Measurements from ENCODE around the gene GLYATL1.

GLYATL1 gene

GRCh38 chr11:58919561-58919960 lies 19.7 kb upstream of the GLYATL1 start:
- Mint-ChIP-seq H3K4me1 (ENCODE audit: low read depth) (peaks cover 14% of the 10 kb centered on the region), H3K27ac (no peak overlapping the region), H3K9me3 (peaks cover 8% of the 10 kb centered on the region), H3K4me3 (no peak overlapping the region), H3K27me3 (no peaks in the 10 kb centered on the region), H3K36me3 (ENCODE audit: low read depth) (no peaks in the 10 kb centered on the region)

DNA sequence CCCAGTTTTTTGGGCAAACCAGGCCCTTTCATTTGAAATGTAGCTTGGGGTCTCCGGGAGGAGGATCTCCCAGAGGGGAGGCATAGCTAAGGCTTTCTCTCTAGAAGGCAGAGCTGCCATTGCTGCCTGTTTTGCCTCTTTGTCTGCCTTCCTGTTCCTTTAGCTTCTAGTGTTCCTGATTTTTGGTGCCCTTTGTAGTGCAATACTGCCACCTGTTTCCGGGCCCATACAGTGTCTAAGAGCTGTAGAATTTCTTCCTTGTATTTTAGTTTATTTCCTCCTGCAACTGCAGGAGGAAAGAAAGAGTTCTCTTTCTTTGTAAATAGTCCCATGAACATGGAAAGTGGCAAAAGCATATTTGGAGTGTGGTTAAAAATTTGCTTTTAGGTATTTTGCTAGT lies 19.3 kb upstream of the GLYATL1 start:
- Mint-ChIP-seq H3K4me1 (ENCODE audit: low read depth) (peaks cover 14% of the 10 kb centered on the region), H3K36me3 (ENCODE audit: low read depth) (no peaks in the 10 kb centered on the region), H3K27ac (no peak overlapping the region), H3K27me3 (no peaks in the 10 kb centered on the region), H3K4me3 (no peak overlapping the region), H3K9me3 (peaks cover 8% of the 10 kb centered on the region)

DNA sequence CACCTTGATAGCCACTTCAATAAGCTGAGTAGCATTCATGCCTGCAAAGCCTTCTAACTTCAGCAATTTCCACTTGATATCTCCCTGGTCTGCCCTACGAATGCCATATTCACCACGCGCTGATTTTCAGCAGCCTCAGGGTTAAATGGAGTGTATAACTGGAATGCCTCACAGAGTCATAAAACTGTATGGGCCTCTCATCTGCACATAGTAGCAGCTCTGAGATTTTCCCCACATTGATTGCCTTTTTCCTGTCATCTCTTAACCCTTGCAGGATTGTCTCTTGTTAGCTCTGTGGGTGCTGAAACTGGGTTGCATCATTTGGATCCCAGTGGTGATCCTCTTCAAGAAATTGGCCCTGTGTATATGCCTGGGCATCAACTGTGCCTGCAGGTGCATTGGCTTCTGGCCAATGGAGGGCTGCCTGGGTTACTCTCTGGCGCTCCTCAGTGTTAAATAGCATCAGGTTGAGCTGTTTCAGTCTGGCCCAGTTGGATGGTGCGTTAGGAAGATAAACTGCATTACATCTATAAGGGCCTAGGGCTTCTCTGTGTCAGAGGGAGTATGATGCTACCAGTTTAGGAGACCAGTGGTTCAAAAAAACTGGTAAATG lies 17.4 kb upstream of the GLYATL1 start:
- H3K36me3 Mint-ChIP-seq (ENCODE audit: low read depth), result no peaks in the 10 kb centered on the region
- H3K9me3 Mint-ChIP-seq, result peaks cover 8% of the 10 kb centered on the region
- peaks cover 14% of the 10 kb centered on the region for H3K4me1 Mint-ChIP-seq (ENCODE audit: low read depth)
- H3K4me3 Mint-ChIP-seq, result no peak overlapping the region
- H3K27ac Mint-ChIP-seq, result no peak overlapping the region
- no peaks in the 10 kb centered on the region for H3K27me3 Mint-ChIP-seq

DNA sequence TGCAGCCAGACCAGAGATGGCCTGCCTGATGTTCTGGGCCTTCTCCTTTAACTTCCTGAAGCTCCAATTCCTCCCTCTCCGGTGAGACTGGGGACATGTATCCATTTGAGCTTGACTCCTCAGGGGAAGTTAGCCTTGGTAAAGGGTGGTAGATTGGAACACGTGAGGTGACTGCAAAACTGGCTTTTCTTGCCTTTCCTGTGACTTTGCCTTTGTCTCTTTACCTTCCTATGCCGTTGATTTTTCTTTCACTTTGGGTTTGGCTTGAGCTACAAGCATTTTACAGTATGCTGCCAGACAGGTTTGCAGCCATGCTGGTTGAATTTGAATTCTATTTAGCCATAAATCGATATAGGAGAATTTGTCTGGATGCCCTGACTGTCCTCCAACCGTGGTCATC lies 16.8 kb upstream of the GLYATL1 start:
- H3K27ac Mint-ChIP-seq, result no peak overlapping the region
- H3K4me1 Mint-ChIP-seq (ENCODE audit: low read depth), result peaks cover 16% of the 10 kb centered on the region
- peaks cover 8% of the 10 kb centered on the region for H3K9me3 Mint-ChIP-seq
- no peaks in the 10 kb centered on the region for H3K36me3 Mint-ChIP-seq (ENCODE audit: low read depth)
- no peak overlapping the region for H3K4me3 Mint-ChIP-seq
- no peaks in the 10 kb centered on the region for H3K27me3 Mint-ChIP-seq

DNA sequence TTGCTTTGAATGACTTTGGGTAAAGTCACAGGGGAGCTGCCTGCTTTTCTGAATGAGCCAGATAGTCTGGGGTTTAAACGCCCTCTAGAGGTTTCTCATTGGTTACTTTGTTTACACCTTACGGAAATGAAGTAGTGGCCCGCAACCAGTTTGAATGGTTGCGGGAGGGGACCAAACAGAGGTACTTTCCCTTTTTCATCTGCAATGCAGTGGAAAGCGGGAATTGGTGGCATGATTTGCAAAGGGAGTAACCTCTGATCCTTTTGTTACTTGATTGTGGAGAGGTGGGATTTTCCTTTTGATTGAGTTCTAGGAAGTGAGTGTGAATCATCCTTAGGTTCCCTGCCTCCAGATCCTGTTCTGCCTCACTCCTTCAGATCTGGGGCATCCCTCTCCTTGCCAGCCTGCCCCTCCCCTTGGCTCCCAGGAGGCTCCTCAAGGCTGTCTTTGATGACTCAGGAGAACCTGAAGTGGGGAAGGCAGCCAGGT lies 15.9 kb upstream of the GLYATL1 start:
- no peaks in the 10 kb centered on the region for H3K36me3 Mint-ChIP-seq (ENCODE audit: low read depth)
- H3K27ac Mint-ChIP-seq, result no peak overlapping the region
- H3K4me3 Mint-ChIP-seq, result no peak overlapping the region
- H3K27me3 Mint-ChIP-seq, result peaks cover 2% of the 10 kb centered on the region
- H3K9me3 Mint-ChIP-seq, result peaks cover 2% of the 10 kb centered on the region
- peaks cover 25% of the 10 kb centered on the region for H3K4me1 Mint-ChIP-seq (ENCODE audit: low read depth)

GRCh38 chr11:58924230-58924629 lies 15.1 kb upstream of the GLYATL1 start:
- no peaks in the 10 kb centered on the region for H3K9me3 Mint-ChIP-seq
- peaks cover 27% of the 10 kb centered on the region for H3K4me1 Mint-ChIP-seq (ENCODE audit: low read depth)

DNA sequence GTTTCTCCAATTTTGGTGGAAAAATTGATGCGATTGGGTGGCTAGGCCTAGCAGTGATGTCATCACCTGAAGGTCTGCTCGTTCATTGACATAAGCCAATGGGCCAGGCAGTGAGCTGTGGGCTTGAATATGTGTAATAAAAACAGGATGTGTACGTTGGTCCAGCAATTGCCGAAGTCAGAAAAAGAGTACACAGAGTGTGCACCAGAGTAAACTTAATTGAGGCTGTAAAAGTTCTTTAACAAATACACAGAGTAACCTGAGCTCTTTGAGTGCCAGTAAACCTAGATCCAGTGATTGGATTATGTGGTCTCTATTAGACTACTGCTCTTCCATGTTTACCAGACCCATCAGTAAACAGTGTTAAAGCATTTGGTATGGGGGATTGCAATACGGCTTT lies 13.0 kb upstream of the GLYATL1 start:
- Mint-ChIP-seq H3K36me3 (ENCODE audit: low read depth) (no peaks in the 10 kb centered on the region), H3K9me3 (no peaks in the 10 kb centered on the region), H3K4me3 (no peak overlapping the region), H3K27me3 (peaks cover 4% of the 10 kb centered on the region), H3K27ac (no peak overlapping the region), H3K4me1 (ENCODE audit: low read depth) (peaks cover 27% of the 10 kb centered on the region)

More at GRCh38 chr11:58924230-58924629, 15.1 kb upstream of the GLYATL1 start:
- Mint-ChIP-seq H3K36me3 (ENCODE audit: low read depth) (no peaks in the 10 kb centered on the region), H3K27ac (no peak overlapping the region), H3K4me3 (no peak overlapping the region), H3K27me3 (peaks cover 4% of the 10 kb centered on the region)

DNA sequence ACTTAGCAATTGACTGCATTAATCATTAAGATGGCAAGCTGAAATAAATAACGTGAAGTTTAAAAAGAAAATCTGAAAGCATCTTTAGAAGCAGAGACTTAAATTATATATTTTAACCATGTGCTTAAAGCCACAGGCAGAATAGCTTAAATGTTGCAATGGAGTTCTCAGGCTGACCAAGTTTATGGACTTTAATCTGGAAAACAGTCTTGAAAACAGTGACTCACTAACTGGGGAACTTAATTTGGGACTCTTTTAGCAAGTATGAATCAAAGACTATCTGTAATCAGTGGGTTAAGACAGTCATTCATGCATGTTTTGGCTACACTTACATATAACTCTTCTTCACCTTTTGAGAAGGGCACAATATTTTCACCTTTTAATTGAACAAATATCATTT lies 12.6 kb upstream of the GLYATL1 start:
- peaks cover 27% of the 10 kb centered on the region for H3K4me1 Mint-ChIP-seq (ENCODE audit: low read depth)

DNA sequence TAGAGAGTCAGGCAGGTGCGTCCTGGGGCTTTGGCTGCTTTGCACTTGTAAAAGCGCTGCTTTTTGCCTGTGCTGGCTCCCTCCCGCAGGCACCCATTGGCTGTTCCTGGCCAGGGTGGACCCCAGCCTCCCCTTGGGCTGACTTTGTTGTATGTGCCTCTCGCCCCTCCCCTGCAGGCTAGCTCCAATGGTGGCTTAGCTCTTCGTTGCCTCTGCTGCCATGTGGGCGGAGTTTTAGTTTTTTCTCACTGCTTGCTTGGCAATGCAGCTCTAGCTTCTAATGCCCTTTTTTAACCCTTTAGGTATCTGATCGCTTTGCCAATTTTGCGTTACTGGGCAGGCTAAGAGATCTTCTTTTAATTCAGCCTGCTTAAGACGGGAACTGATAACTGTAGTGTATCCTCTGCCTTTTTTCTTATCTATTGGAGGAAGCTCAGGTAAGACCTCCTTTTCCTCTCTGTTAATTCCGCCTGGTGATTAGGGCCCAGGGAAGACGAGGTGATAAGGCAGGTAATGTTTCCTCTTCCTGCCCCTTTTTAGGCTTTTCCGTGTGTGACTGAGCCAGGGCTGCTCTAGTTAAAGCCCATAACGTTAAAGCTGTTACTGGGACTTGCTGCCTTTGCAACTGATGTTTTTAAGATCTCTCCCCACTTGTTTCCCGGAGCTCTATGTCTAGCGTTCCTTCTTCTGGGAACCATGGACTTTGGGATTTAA lies 11.7 kb upstream of the GLYATL1 start:
- peaks cover 4% of the 10 kb centered on the region for H3K27me3 Mint-ChIP-seq
- H3K4me1 Mint-ChIP-seq (ENCODE audit: low read depth), result peaks cover 27% of the 10 kb centered on the region
- H3K27ac Mint-ChIP-seq, result no peak overlapping the region
- H3K9me3 Mint-ChIP-seq, result no peaks in the 10 kb centered on the region
- H3K36me3 Mint-ChIP-seq (ENCODE audit: low read depth), result no peaks in the 10 kb centered on the region
- peak overlapping the region; percentile 30 for H3K4me3 Mint-ChIP-seq

More for the DNA sequence above, 12.6 kb upstream of the GLYATL1 start:
- H3K27me3 Mint-ChIP-seq, result peaks cover 4% of the 10 kb centered on the region
- H3K4me3 Mint-ChIP-seq, result no peak overlapping the region
- no peak overlapping the region for H3K27ac Mint-ChIP-seq
- no peaks in the 10 kb centered on the region for H3K9me3 Mint-ChIP-seq
- no peaks in the 10 kb centered on the region for H3K36me3 Mint-ChIP-seq (ENCODE audit: low read depth)

DNA sequence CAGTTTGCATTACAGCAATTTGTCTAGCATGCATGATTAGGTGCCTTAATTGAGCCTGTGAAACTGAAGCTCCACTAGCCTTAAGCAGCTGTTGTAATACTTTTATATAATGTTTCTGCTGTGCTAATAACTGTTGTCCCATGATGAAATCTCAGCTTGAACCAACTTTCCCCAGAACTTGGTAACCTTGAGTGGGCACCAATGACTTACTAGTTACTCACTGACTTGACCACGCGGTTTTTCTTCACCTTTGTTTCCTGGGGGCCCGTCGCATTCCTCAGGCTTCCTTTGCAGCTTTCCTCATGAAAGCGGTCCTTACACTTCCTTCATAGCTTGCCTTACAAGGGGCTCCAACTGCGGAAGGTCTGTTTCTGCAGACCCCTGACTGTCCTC lies 11.2 kb upstream of the GLYATL1 start:
- H3K4me3 Mint-ChIP-seq, result peak overlapping the region; percentile 30
- H3K36me3 Mint-ChIP-seq (ENCODE audit: low read depth), result no peaks in the 10 kb centered on the region
- H3K27ac Mint-ChIP-seq, result no peak overlapping the region

GRCh38 chr11:58928691-58929090 lies 10.6 kb upstream of the GLYATL1 start:
- Mint-ChIP-seq H3K27ac (no peak overlapping the region), H3K27me3 (peaks cover 4% of the 10 kb centered on the region), H3K36me3 (ENCODE audit: low read depth) (no peaks in the 10 kb centered on the region), H3K9me3 (no peaks in the 10 kb centered on the region), H3K4me1 (ENCODE audit: low read depth) (peaks cover 16% of the 10 kb centered on the region), H3K4me3 (no peak overlapping the region)

More for the DNA sequence above, 11.2 kb upstream of the GLYATL1 start:
- H3K9me3 Mint-ChIP-seq, result no peaks in the 10 kb centered on the region
- peaks cover 4% of the 10 kb centered on the region for H3K27me3 Mint-ChIP-seq
- peaks cover 22% of the 10 kb centered on the region for H3K4me1 Mint-ChIP-seq (ENCODE audit: low read depth)

DNA sequence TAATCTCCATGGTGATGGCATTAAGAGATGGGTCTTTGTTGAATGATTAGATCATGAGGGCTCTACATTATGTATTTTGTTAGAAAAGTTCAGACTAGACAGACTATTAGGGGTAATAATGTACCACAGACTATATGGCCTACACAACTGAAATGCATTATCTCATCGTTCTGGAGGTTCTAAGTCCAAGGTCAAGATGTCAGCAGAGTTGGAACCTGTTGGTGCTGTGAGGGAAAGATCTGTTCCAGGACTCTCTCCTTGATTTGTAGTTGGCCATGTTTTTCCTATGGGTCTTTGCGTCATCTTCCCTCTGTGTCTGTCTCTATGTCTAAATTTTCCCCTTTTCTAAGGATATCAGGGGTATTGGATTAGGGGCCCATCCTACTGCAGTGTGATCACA lies 8.4 kb upstream of the GLYATL1 start:
- Mint-ChIP-seq H3K36me3 (ENCODE audit: low read depth) (no peaks in the 10 kb centered on the region), H3K4me3 (no peak overlapping the region), H3K27ac (no peak overlapping the region), H3K4me1 (ENCODE audit: low read depth) (peaks cover 14% of the 10 kb centered on the region), H3K27me3 (peaks cover 4% of the 10 kb centered on the region), H3K9me3 (no peaks in the 10 kb centered on the region)

GRCh38 chr11:58933661-58934060 lies 5.6 kb upstream of the GLYATL1 start:
- no peaks in the 10 kb centered on the region for H3K36me3 Mint-ChIP-seq (ENCODE audit: low read depth)
- H3K4me3 Mint-ChIP-seq, result no peak overlapping the region
- no peaks in the 10 kb centered on the region for H3K9me3 Mint-ChIP-seq
- no peaks in the 10 kb centered on the region for H3K27me3 Mint-ChIP-seq
- no peak overlapping the region for H3K27ac Mint-ChIP-seq
- no peaks in the 10 kb centered on the region for H3K4me1 Mint-ChIP-seq (ENCODE audit: low read depth)

GRCh38 chr11:58934945-58935513 lies 4.3 kb upstream of the GLYATL1 start:
- H3K4me3 Mint-ChIP-seq, result no peak overlapping the region

GRCh38 chr11:58938398-58938797 lies 890 bp upstream of the GLYATL1 start:
- no peaks in the 10 kb centered on the region for H3K27me3 Mint-ChIP-seq
- no peaks in the 10 kb centered on the region for H3K36me3 Mint-ChIP-seq (ENCODE audit: low read depth)
- H3K4me3 Mint-ChIP-seq, result no peak overlapping the region
- H3K4me1 Mint-ChIP-seq (ENCODE audit: low read depth), result no peaks in the 10 kb centered on the region
- no peaks in the 10 kb centered on the region for H3K9me3 Mint-ChIP-seq
- H3K27ac Mint-ChIP-seq, result no peak overlapping the region

More at GRCh38 chr11:58934945-58935513, 4.3 kb upstream of the GLYATL1 start:
- Mint-ChIP-seq H3K9me3 (no peaks in the 10 kb centered on the region), H3K4me1 (ENCODE audit: low read depth) (no peaks in the 10 kb centered on the region), H3K36me3 (ENCODE audit: low read depth) (no peaks in the 10 kb centered on the region), H3K27me3 (no peaks in the 10 kb centered on the region), H3K27ac (no peak overlapping the region)
